ENCODE measurements around the gene PDK1. TPM values are rescaled to one million over a fixed set of nuclear protein-coding genes. Genes with fewer than 3 reads are reported as not detected.

PDK1 gene
- total RNA-seq, 5 donors from 2014 or later (not counting 1 experiment from before 2014, with no cell fraction given): 37.3 to 70.3 (median 48.6) TPM

Other genes starting within 250 kb of the PDK1 start
- 100 to 1,000 TPM in 2 of 5 donors, 10 to 100 TPM in 3; 50.7 to 188 (median 80.9) TPM for gene ITGA6, start 128.5 kb upstream of the PDK1 start, total RNA-seq
- 1 to 10 TPM in 1 of 5 donors, under 1 TPM in 4; 0.18 to 2.5 (median 0.38) TPM for gene RAPGEF4, start 179.8 kb downstream of the PDK1 start, total RNA-seq

Data from T-cell (primary cell).